Osteocyte (in vitro differentiated cells): Measurements from ENCODE around the gene ARL15. TPM values are rescaled to one million over a fixed set of nuclear protein-coding genes. Genes with fewer than 3 reads are reported as not detected.
"Not testable (repeated sequence)": the region's sequence is repeated elsewhere in the genome, so short reads cannot be mapped to it uniquely, and the experiment has no call there.

Experiments used
- DNase-seq: peaks from one replicate; pipeline ENCODE4 v3.0.0; 2021; ENCODE audit warnings: mixed read lengths; ENCODE audit not compliant: unreplicated experiment; ENCODE audit errors: extremely low spot score
- H3K27ac Mint-ChIP-seq: one replicate; pipeline ENCODE4 v1.8.0; 2021; ENCODE audit warnings: mild to moderate bottlenecking, mixed read lengths; ENCODE audit not compliant: unreplicated experiment
- H3K27me3 Mint-ChIP-seq: one replicate; pipeline ENCODE4 v1.8.0; 2021; ENCODE audit warnings: mixed read lengths; ENCODE audit not compliant: unreplicated experiment
- H3K36me3 Mint-ChIP-seq: one replicate; pipeline ENCODE4 v1.8.0; 2021; ENCODE audit warnings: mixed read lengths; ENCODE audit not compliant: unreplicated experiment
- H3K4me1 Mint-ChIP-seq: one replicate; pipeline ENCODE4 v1.8.0; 2021; ENCODE audit warnings: mixed read lengths; ENCODE audit not compliant: unreplicated experiment
- H3K4me3 Mint-ChIP-seq: one replicate; pipeline ENCODE4 v1.8.0; 2021; ENCODE audit warnings: mild to moderate bottlenecking, moderate library complexity, mixed read lengths; ENCODE audit not compliant: unreplicated experiment
- H3K9me3 Mint-ChIP-seq: one replicate; pipeline ENCODE4 v1.8.0; 2021; ENCODE audit warnings: mixed read lengths; ENCODE audit not compliant: unreplicated experiment
- total RNA-seq: library from RNA; stranded (reverse); gene quantifications from 2 replicates; pipeline ENCODE4 v1.2.1, GENCODE V29; 2021
- TF ChIP-seq, protein P1 (sequence below): fragments of 200-600 bp; sonication (generic); IDR thresholded peaks from 2 replicates; pipeline ENCODE4 v1.5.0; 2021; ENCODE audit warnings: antibody characterized with exemption, mild to moderate bottlenecking, moderate library complexity

Gene ARL15
- total RNA-seq, 1 donor from 2014 or later, result 16.6 TPM

DNA sequence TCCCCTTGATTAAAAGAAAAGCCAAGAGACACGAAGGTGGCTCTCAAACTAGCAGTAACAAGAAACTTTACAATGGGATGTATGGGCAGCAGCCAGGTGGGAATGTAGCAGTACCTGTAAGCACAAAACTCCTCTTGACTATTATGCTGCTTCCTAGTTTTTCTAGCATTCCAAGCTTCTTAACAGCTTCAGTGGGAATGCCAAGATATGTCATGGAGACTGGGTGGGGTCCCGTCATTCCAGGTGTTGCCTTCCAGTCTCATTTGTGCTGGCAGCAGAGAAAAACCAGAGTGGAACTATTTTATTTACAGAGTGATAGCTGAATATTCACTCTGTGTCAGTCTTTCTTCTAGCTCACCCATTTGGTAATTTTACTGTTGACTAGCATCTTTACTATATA, 236.6 kb downstream of the ARL15 start:
- Mint-ChIP-seq H3K27me3 (no peaks in the 10 kb centered on the region), H3K9me3 (no peaks in the 10 kb centered on the region), H3K36me3 (no peaks in the 10 kb centered on the region), H3K4me3 (no peak overlapping the region), H3K4me1 (no peaks in the 10 kb centered on the region), H3K27ac (no peak overlapping the region)
- no peak for DNase-seq
- TF ChIP-seq, protein P1, sequence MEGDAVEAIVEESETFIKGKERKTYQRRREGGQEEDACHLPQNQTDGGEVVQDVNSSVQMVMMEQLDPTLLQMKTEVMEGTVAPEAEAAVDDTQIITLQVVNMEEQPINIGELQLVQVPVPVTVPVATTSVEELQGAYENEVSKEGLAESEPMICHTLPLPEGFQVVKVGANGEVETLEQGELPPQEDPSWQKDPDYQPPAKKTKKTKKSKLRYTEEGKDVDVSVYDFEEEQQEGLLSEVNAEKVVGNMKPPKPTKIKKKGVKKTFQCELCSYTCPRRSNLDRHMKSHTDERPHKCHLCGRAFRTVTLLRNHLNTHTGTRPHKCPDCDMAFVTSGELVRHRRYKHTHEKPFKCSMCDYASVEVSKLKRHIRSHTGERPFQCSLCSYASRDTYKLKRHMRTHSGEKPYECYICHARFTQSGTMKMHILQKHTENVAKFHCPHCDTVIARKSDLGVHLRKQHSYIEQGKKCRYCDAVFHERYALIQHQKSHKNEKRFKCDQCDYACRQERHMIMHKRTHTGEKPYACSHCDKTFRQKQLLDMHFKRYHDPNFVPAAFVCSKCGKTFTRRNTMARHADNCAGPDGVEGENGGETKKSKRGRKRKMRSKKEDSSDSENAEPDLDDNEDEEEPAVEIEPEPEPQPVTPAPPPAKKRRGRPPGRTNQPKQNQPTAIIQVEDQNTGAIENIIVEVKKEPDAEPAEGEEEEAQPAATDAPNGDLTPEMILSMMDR, result no peak

DNA sequence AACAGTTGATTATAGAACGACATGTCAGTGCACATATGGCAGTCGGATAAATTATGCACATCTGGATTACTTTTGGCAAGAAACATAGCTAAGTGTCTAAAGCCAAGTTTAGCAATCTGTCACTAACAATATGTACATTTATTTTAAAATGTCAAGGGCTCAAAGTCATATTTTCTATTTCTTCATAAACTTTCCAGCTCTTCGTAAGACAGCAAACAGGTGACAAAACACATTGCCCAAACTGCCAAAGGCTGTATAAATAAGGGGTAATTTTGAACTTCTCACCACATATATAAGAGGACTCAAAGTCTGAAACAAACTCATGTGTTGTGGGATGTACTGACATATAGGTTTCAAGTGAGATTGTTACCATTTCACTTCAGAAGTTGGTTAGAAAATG, 237.2 kb downstream of the ARL15 start:
- TF ChIP-seq, protein P1, result no peak
- H3K4me3 Mint-ChIP-seq, result no peak overlapping the region
- no peaks in the 10 kb centered on the region for H3K9me3 Mint-ChIP-seq
- H3K36me3 Mint-ChIP-seq, result no peaks in the 10 kb centered on the region
- no peaks in the 10 kb centered on the region for H3K27me3 Mint-ChIP-seq
- no peak overlapping the region for H3K27ac Mint-ChIP-seq
- no peak for DNase-seq
- H3K4me1 Mint-ChIP-seq, result no peaks in the 10 kb centered on the region

GRCh38 chr5:54066433-54066832, 243.9 kb downstream of the ARL15 start:
- Mint-ChIP-seq H3K27ac (no peak overlapping the region), H3K27me3 (no peaks in the 10 kb centered on the region), H3K9me3 (peaks cover 3% of the 10 kb centered on the region), H3K4me3 (no peak overlapping the region), H3K36me3 (no peaks in the 10 kb centered on the region), H3K4me1 (peaks cover 31% of the 10 kb centered on the region)
- no peak for DNase-seq
- TF ChIP-seq, protein P1, result peak; percentile 33

GRCh38 chr5:54063817-54064216, 246.6 kb downstream of the ARL15 start:
- H3K4me3 Mint-ChIP-seq, result no peak overlapping the region
- DNase-seq, result no peak
- no peaks in the 10 kb centered on the region for H3K27me3 Mint-ChIP-seq
- H3K4me1 Mint-ChIP-seq, result peaks cover 31% of the 10 kb centered on the region
- peaks cover 3% of the 10 kb centered on the region for H3K9me3 Mint-ChIP-seq
- H3K27ac Mint-ChIP-seq, result peak overlapping the region; percentile 86
- TF ChIP-seq, protein P1, result no peak
- peaks cover 2% of the 10 kb centered on the region for H3K36me3 Mint-ChIP-seq

DNA sequence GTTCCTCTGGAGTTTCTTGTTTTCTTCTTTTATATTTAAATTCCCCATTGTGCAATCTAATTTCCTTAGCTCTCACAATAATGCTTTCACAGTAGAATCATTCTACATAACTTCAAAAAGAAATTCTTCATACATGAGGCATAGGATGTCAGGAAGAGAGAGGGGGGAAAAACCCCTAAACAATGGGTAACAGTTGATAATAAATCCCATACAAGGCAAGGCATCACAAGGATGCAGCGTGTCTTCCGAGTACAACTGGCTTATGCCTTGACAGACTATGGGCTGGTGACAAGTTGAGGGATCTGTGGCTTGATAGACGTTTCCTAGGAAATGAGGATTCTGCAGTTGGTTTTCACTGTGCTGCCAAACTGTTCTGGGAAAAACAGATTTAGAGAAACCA, 247.4 kb downstream of the ARL15 start:
- Mint-ChIP-seq H3K9me3 (peaks cover 3% of the 10 kb centered on the region), H3K4me3 (no peak overlapping the region), H3K27ac (peak overlapping the region; percentile 86), H3K4me1 (peaks cover 31% of the 10 kb centered on the region), H3K36me3 (peaks cover 2% of the 10 kb centered on the region), H3K27me3 (no peaks in the 10 kb centered on the region)
- TF ChIP-seq, protein P1, result no peak
- DNase-seq, result no peak

GRCh38 chr5:54060919-54061318, 249.5 kb downstream of the ARL15 start:
- H3K36me3 Mint-ChIP-seq, H3K27ac Mint-ChIP-seq, DNase-seq, H3K9me3 Mint-ChIP-seq, H3K27me3 Mint-ChIP-seq, H3K4me3 Mint-ChIP-seq: not testable (repeated sequence)
- H3K4me1 Mint-ChIP-seq, result peaks cover 27% of the 10 kb centered on the region
